Keratinocyte (primary cell): ENCODE data around the gene IL1RAPL1. TPM values are rescaled to one million over a fixed set of nuclear protein-coding genes. Genes with fewer than 3 reads are reported as not detected.
"Not testable (repeated sequence)": the region's sequence is repeated elsewhere in the genome, so short reads cannot be mapped to it uniquely, and the experiment has no call there.

Experiments
- DNase-seq: peaks from one replicate; pipeline ENCODE4 v3.0.0-alpha.2; 2011; ENCODE audit warnings: low read depth, missing footprints, low spot score
- FAIRE-seq: peaks from 2 replicates; lab custom pipeline; 2011; peaks lifted over from hg19 to GRCh38; lab: Jason Lieb, UNC
- H2AFZ ChIP-seq: 2 replicates; pipeline ENCODE4 v1.6.0; 2012; ENCODE audit warnings: low read length, control low read depth, inconsistent platforms; ENCODE audit not compliant: control insufficient read depth
- H3K27ac ChIP-seq: 2 replicates; pipeline ENCODE4 v1.5.1; 2011; ENCODE audit warnings: low read length; ENCODE audit not compliant: control insufficient read depth, insufficient read depth
- H3K27me3 ChIP-seq: 3 replicates; pipeline ENCODE4 v1.6.0; 2011; ENCODE audit warnings: low read length; ENCODE audit not compliant: control insufficient read depth, insufficient read depth; ENCODE audit errors: extremely low read depth
- H3K36me3 ChIP-seq, 2 experiments: 2 replicates in 1 of 2; 3 replicates in 1 of 2; pipeline ENCODE4 v1.5.1; 2011; ENCODE audit warnings: low read length in 2 of 2, mild to moderate bottlenecking in 1 of 2; ENCODE audit not compliant: control insufficient read depth in 2 of 2, insufficient read depth in 2 of 2; ENCODE audit errors: extremely low read depth in 1 of 2
- H3K4me1 ChIP-seq: 3 replicates; pipeline ENCODE4 v1.5.1; 2011; ENCODE audit warnings: low read length; ENCODE audit not compliant: control insufficient read depth, insufficient read depth; ENCODE audit errors: extremely low read depth
- H3K4me2 ChIP-seq: 3 replicates; pipeline ENCODE4 v1.6.0; 2011; ENCODE audit warnings: low read depth, low read length; ENCODE audit not compliant: control insufficient read depth, insufficient read depth; ENCODE audit errors: extremely low read depth
- H3K4me3 ChIP-seq, 3 experiments: fragments of 200-600 bp in 1 of 3; sonication (generic) in 1 of 3; 2 replicates in 2 of 3; 3 replicates in 1 of 3; pipeline ENCODE4 v1.5.1; 2011 to 2016; ENCODE audit warnings: low read length in 3 of 3, mild to moderate bottlenecking in 3 of 3, control low read depth in 2 of 3, inconsistent platforms in 1 of 3, low read depth in 1 of 3, mixed read lengths in 1 of 3, mixed run types in 1 of 3, moderate library complexity in 1 of 3; ENCODE audit not compliant: control insufficient read depth in 2 of 3, insufficient read depth in 2 of 3; ENCODE audit errors: extremely low read depth in 1 of 3
- H3K79me2 ChIP-seq: 2 replicates; pipeline ENCODE4 v1.6.0; 2012; ENCODE audit warnings: low read length; ENCODE audit not compliant: control insufficient read depth, insufficient read depth
- H3K9ac ChIP-seq: 3 replicates; pipeline ENCODE4 v1.6.0; 2011; ENCODE audit warnings: low read length; ENCODE audit not compliant: control insufficient read depth, insufficient read depth; ENCODE audit errors: extremely low read depth
- H3K9me1 ChIP-seq: 3 replicates; pipeline ENCODE4 v1.6.0; 2011; ENCODE audit warnings: low read length; ENCODE audit not compliant: control insufficient read depth, insufficient read depth; ENCODE audit errors: extremely low read depth
- H3K9me3 ChIP-seq: 2 replicates; pipeline ENCODE4 v1.5.1; 2012; ENCODE audit warnings: low read depth, low read length; ENCODE audit not compliant: control insufficient read depth
- H4K20me1 ChIP-seq: 3 replicates; pipeline ENCODE4 v1.6.0; 2011; ENCODE audit warnings: low read length; ENCODE audit not compliant: control insufficient read depth, insufficient read depth; ENCODE audit errors: extremely low read depth
- EZH2 ChIP-seq: IDR thresholded peaks from one replicate; pipeline ENCODE4 v1.6.1; 2012; ENCODE audit warnings: inconsistent platforms, mild to moderate bottlenecking, low read length, moderate library complexity
- dilution Hi-C: fragments of 300-500 bp; cut with MboI; formaldehyde crosslinking; loops from one replicate; pipeline ENCODE4 v1.7.0; 2020; ENCODE audit warnings: low sequenced_read_pairs; ENCODE audit not compliant: extremely low pct_ligation_motif_present
- polyA plus RNA-seq, 5 experiments: library from polyadenylated mRNA; depleted of rRNA in 3 of 5; stranded (reverse) in 3 of 5; stranded (forward) in 1 of 5; unstranded in 1 of 5; fragments of >200 nt; gene quantifications; 1 replicate in 1 of 5; 2 replicates in 3 of 5; 3 replicates in 1 of 5; pipeline versions ENCODE4 v1.2.1 to v1.2.3, GENCODE V29; 2011 to 2012; ENCODE audit warnings: missing spikeins in 2 of 5, low read depth in 1 of 5, low replicate concordance in 1 of 5
- TF ChIP-seq, protein P1 (sequence below), 3 experiments: IDR thresholded peaks in 1 of 3; conservative IDR thresholded peaks in 1 of 3; optimal IDR thresholded peaks in 1 of 3; 2 replicates in 2 of 3; 3 replicates in 1 of 3; pipeline versions ENCODE3 to v1.5.1; 2011; ENCODE audit warnings: low read length in 3 of 3, mild to moderate bottlenecking in 3 of 3, moderate library complexity in 2 of 3, control low read depth in 1 of 3, inconsistent platforms in 1 of 3; ENCODE audit not compliant: insufficient read depth in 2 of 3; ENCODE audit errors: extremely low read depth in 1 of 3

IL1RAPL1 gene
- polyA plus RNA-seq, 1 donor (not counting 4 experiments of a cell fraction or from before 2014, with no cell fraction given) = 2.8 TPM

- no peaks in the 10 kb centered on the region for H4K20me1 ChIP-seq
- H3K4me2 ChIP-seq = no peak overlapping the region
- no peak overlapping the region for H2AFZ ChIP-seq
- no peaks in the 10 kb centered on the region for H3K9me3 ChIP-seq
- no peaks in the 10 kb centered on the region for H3K79me2 ChIP-seq
- H3K4me1 ChIP-seq = no peaks in the 10 kb centered on the region
- dilution Hi-C loops = no loop called here
- no peaks in the 10 kb centered on the region for H3K36me3 ChIP-seq
- TF ChIP-seq, protein P1, sequence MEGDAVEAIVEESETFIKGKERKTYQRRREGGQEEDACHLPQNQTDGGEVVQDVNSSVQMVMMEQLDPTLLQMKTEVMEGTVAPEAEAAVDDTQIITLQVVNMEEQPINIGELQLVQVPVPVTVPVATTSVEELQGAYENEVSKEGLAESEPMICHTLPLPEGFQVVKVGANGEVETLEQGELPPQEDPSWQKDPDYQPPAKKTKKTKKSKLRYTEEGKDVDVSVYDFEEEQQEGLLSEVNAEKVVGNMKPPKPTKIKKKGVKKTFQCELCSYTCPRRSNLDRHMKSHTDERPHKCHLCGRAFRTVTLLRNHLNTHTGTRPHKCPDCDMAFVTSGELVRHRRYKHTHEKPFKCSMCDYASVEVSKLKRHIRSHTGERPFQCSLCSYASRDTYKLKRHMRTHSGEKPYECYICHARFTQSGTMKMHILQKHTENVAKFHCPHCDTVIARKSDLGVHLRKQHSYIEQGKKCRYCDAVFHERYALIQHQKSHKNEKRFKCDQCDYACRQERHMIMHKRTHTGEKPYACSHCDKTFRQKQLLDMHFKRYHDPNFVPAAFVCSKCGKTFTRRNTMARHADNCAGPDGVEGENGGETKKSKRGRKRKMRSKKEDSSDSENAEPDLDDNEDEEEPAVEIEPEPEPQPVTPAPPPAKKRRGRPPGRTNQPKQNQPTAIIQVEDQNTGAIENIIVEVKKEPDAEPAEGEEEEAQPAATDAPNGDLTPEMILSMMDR (optimal IDR thresholded peaks at IDR 0.05 in 1 of 3, IDR thresholded peaks at IDR 0.05 in 1 of 3, conservative IDR thresholded peaks at IDR 0.05 in 1 of 3; ENCODE audit: extremely low read depth in 1 of 3, insufficient read depth in 2 of 3, low read length in 3 of 3) = no peak
- no peak for TF ChIP-seq EZH2
- no peak overlapping the region for H3K4me3 ChIP-seq
- FAIRE-seq (no peak), DNase-seq (no peak)
- no peak overlapping the region for H3K9ac ChIP-seq
- no peaks in the 10 kb centered on the region for H3K27me3 ChIP-seq
- no peaks in the 10 kb centered on the region for H3K9me1 ChIP-seq
- H3K27ac ChIP-seq = no peak overlapping the region
Observed at GRCh38 chrX:29348288-29348687, 761.0 kb downstream of the IL1RAPL1 start.

DNA sequence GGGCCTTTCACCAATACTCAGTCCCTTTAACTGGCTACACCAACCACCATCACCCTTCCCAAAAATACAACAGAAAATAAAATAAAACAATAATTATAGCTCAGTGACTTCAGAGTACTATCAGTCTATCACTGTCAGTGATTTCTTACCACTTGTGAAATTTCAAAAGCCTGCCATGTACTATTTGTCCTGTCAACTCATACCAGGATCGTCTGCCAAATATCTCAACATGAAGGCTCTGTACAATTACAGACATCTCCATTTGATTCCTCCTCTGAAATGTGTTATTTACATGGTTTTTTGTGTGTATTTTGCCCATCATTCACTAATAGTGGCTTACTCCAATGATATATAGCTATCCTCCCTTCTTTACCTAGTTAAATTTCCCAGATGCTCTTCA is 772.0 kb downstream of the IL1RAPL1 start:
- no peaks in the 10 kb centered on the region for H3K9me3 ChIP-seq
- TF ChIP-seq, protein P1 (optimal IDR thresholded peaks at IDR 0.05 in 1 of 3, IDR thresholded peaks at IDR 0.05 in 1 of 3, conservative IDR thresholded peaks at IDR 0.05 in 1 of 3; ENCODE audit: extremely low read depth in 1 of 3, insufficient read depth in 2 of 3, low read length in 3 of 3) = no peak
- TF ChIP-seq EZH2 = no peak
- H2AFZ ChIP-seq = no peak overlapping the region
- no peaks in the 10 kb centered on the region for H3K4me1 ChIP-seq
- no peaks in the 10 kb centered on the region for H3K9me1 ChIP-seq
- no peaks in the 10 kb centered on the region for H3K36me3 ChIP-seq
- no peak overlapping the region for H3K27ac ChIP-seq
- H4K20me1 ChIP-seq = no peaks in the 10 kb centered on the region
- FAIRE-seq (no peak), DNase-seq (no peak)
- H3K9ac ChIP-seq = no peak overlapping the region
- H3K79me2 ChIP-seq = no peaks in the 10 kb centered on the region
- dilution Hi-C loops = no loop called here
- H3K4me3 ChIP-seq = no peak overlapping the region
- H3K27me3 ChIP-seq = no peaks in the 10 kb centered on the region
- H3K4me2 ChIP-seq = no peak overlapping the region

DNA sequence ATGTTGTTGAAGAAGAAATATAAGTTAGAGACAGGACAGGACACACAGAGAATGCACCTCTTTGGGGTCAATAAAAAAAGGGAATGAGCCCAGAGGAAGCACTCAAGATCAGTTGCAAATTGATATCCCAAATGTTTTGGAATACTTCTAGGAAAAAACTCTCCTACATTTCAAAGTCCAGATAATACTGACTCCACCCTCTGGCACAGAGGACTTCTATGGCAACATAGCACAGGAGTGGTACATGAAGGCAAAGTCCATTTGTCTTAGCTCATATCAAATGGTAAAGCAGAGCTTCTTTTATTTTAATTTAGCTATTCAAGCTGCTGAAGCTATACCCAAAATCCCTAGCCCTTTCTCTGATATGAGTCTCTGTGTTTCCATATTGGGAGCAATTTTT is 787.5 kb downstream of the IL1RAPL1 start:
- DNase-seq, H3K9me3 ChIP-seq, H3K9ac ChIP-seq, H3K27me3 ChIP-seq, H3K4me1 ChIP-seq, H3K4me2 ChIP-seq, H3K4me3 ChIP-seq, H2AFZ ChIP-seq, H3K27ac ChIP-seq, H4K20me1 ChIP-seq, H3K36me3 ChIP-seq, FAIRE-seq, H3K9me1 ChIP-seq, H3K79me2 ChIP-seq, dilution Hi-C loops: not testable (repeated sequence)
